H1 (cell line): ENCODE measurements around the gene RAP1GAP.

ENCODE experiments used
- CBX5 ChIP-seq: fragments of 300-800, 300-1000 bp; sonication (generic); IDR thresholded peaks from 2 replicates; pipeline ENCODE4 v1.7.1; 2016; ENCODE audit warnings: antibody characterized with exemption, low read length, low read depth
- CTCF ChIP-seq, 3 experiments: IDR thresholded peaks; 1 replicate in 2 of 3; 2 replicates in 1 of 3; pipeline versions ENCODE4 v1.5.1 to v1.6.1; 2011; ENCODE audit warnings: low read length in 3 of 3, mild to moderate bottlenecking in 3 of 3, inconsistent platforms in 2 of 3, low read depth in 1 of 3, moderate library complexity in 1 of 3; ENCODE audit not compliant: insufficient read depth in 1 of 3; ENCODE audit errors: control extremely low read depth in 1 of 3
- EZH2 ChIP-seq: fragments of 200-600 bp; sonication (generic); IDR thresholded peaks from 2 replicates; pipeline ENCODE4 v1.7.1; 2012; ENCODE audit warnings: low read depth, mild to moderate bottlenecking, moderate library complexity, low read length, inconsistent platforms; ENCODE audit not compliant: severe bottlenecking
- JUN ChIP-seq: IDR thresholded peaks from 2 replicates; pipeline ENCODE4 v1.6.1; 2011; ENCODE audit warnings: low read depth, mild to moderate bottlenecking, improper control_type of control experiment, low read length
- MAFK ChIP-seq: IDR thresholded peaks from 2 replicates; pipeline ENCODE4 v1.6.1; 2012; ENCODE audit warnings: low read depth, mild to moderate bottlenecking, improper control_type of control experiment, low read length
- POLR2A ChIP-seq, 2 experiments: IDR thresholded peaks; 1 replicate in 1 of 2; 2 replicates in 1 of 2; pipeline ENCODE4 v1.6.1; 2011; ENCODE audit warnings: low read depth in 2 of 2, low read length in 2 of 2, mild to moderate bottlenecking in 2 of 2; ENCODE audit errors: control extremely low read depth in 1 of 2
- TAF1 ChIP-seq: IDR thresholded peaks from 2 replicates; pipeline ENCODE4 v1.6.1; 2011; ENCODE audit warnings: mild to moderate bottlenecking, low read depth, low read length

- TF ChIP-seq CTCF (IDR thresholded peaks at IDR 0.05; ENCODE audit: control extremely low read depth in 1 of 3, insufficient read depth in 1 of 3, low read depth in 1 of 3, low read length in 3 of 3) (no peak), MAFK (no peak), EZH2 (no peak), POLR2A (IDR thresholded peaks at IDR 0.05; ENCODE audit: control extremely low read depth in 1 of 2, low read depth in 2 of 2, low read length in 2 of 2) (no peak), CBX5 (no peak), TAF1 (no peak), JUN (no peak)
Measured at GRCh38 chr1:21671915-21672314, 2.8 kb upstream of the RAP1GAP start.
